NCI-H524 treated with DMSO at 0.1 percent for 48 hours (cell line): ENCODE data around the gene PWP1.

Experiments
- DNase-seq: peaks from one replicate; lab custom pipeline; 2025; lab: John Stamatoyannopoulos, UW

The PWP1 gene

GRCh38 chr12:107685360-107686248 is at the start of gene PWP1:
TSS of gene PWP1 (plus strand) at chr12:107685799. CDS start at chr12:107685900, 101 bp downstream.
- peak; percentile 19 for DNase-seq

- DNase-seq = no peak
These were observed 44.4 kb upstream of the PWP1 start for GRCh38 chr12:107641154-107641553.

GRCh38 chr12:107642240-107642639 is 43.4 kb upstream of the PWP1 start:
- no peak for DNase-seq

DNA sequence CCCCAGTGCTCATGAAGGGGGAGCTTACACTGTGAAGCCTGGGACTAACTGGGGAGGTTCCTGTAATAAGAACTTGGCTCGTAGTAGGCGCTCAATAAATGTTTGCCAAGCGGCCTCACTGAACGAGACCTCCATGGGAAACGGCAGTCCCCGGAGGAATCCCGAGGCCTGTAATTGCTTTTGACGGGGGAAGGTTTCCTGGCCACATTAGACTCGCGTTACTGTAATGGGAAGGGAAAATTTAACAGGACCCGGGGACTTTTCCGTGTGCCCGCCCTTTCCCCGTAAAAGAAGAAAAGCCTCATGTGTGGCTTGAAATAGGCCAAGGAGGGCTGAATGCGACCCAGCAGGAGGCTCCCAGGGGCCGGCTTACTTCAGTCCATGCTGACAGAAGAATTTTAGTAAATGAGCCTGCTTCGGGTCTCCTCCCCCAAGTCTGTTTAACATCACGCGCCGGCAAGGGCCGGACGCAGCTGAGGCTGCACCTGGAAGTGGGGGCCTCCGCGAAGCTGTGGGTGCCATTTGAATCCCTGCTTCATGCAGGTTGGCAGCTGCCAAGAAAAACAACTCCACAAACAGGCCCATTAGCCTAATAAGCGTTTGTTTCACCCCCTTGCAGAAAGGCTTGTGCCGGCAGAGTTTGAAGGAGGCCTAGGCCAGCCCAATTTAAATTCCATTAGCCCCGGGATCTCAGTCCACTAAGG is 39.8 kb upstream of the PWP1 start:
- DNase-seq = no peak

- no peak for DNase-seq
These were observed 39.2 kb upstream of the PWP1 start for GRCh38 chr12:107646436-107646835.

- DNase-seq = no peak
These were observed 35.9 kb upstream of the PWP1 start for GRCh38 chr12:107649661-107650061.

GRCh38 chr12:107650977-107651376 is 34.6 kb upstream of the PWP1 start:
- DNase-seq = peak; percentile 8

DNA sequence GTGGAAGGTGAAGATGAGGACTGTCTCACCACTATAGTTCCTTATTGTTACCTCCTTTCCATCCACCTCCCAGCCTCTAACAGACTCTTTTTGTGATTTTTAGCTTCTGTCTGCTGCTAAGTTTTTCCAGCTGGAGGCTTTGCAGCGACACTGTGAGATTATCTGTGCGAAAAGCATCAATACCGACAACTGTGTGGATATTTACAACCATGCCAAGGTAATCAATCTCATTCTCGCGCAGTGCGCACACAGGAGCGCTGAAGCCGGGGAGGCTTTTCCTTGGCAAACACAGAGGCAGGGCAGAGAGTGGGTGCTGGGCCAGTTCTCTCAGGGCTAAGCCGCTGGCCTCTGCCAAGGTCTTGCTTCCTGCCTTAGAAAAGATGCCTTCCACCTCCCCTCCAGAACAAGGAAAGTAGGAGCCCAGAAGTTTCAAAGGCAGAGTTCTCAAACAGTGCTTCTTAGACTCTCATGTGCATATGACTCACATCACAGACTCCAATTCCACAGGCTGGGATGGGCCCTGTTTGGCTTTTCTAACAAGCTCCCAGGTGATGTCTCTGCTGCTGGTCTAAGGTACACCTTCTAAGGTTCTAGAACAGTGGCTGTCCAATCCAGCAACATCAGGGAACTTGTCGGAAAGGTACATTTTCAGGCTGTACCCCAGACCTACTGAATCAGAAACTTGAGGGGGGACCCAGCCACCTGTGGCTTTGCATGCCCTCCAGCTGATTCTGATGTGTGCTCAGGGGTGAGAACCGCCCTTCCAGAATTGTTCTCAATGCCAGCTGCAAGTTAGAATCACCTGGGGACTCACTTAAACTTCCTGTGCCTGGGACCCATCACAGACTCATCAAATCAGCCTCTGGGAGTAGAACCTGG is 33.8 kb upstream of the PWP1 start:
- no peak for DNase-seq

- no peak for DNase-seq
These were observed 32.1 kb upstream of the PWP1 start for GRCh38 chr12:107653519-107653918.

- DNase-seq = no peak
These were observed 30.7 kb upstream of the PWP1 start for GRCh38 chr12:107654873-107655272.

DNA sequence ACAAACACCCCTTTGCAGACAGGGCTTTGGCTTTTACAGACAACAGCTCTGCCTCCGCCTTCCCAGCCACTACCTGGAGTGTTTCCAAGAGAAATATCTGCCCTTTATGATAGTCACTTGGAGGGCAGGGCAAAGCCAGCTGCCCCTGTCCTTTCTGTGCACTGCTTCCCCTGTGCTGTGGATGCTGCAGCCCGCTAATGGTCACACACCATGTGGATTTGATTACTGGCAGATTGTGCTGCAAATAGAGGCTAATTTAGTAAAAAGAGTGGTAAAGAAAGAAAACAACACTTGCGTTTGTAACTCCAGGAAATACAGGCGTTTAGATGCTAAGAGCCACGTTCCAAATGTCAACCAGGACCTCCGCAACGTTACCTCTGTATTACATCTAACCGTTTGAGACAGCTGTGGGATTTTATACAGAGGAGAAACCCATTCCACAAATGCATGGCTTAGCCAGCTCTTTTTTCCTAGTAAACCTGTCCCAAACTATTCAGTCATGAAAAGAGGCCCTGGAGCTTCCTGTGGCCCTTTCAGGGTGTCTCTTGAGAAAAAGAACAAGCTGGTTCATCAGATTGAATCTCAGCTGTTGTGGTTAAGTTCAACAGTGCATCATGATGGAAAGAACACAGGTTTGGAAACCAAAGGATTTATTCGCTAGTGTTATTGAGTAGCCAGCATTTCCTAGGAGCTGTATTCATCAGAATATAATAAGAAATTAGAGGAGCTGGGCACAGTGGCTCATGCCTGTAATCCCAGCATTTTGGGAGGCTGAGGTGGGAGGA is 30.1 kb upstream of the PWP1 start:
- no peak for DNase-seq

- no peak for DNase-seq
These were observed 29.3 kb upstream of the PWP1 start for GRCh38 chr12:107656302-107656701.

DNA sequence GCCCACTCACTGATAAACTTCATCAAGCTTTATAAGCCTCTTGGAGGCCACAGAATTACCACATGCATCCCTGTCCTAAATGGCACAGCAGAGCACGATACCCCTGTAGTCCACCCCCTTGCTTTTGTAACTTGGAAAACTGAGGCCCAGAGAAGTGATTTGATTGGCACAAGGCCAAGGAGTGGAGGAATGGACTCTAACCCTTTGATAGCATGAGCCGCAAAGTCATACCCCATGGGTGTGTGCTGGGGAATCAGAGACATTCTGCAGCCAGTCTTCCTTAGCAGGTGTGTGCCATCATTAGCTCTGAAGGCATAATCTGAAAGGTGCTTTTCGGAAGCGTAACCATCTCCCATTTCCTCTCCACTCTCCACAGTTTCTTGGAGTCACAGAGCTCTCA is 28.5 kb upstream of the PWP1 start:
- DNase-seq = no peak

GRCh38 chr12:107657621-107658020 is 28.0 kb upstream of the PWP1 start:
- no peak for DNase-seq

DNA sequence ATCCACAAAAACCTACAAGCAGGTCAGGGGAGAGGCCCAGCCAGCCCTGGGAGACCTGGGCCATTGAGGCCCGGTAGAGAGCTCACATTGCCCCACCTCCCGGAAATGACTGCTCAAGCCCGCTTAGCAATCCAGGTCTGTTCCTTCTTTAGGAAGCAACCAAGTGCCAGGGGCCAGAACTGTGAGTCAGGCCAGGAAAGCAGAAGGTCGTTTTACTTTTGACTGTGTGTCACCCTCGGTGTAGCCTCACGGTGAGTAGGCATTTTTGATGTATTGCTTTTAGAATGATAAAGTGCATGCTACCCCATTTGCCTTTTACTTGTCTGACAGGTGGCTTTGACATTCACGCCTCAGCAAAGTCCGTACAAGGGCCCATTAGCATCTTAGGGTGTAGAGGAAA is 25.4 kb upstream of the PWP1 start:
- DNase-seq = no peak

- DNase-seq = no peak
These were observed 24.7 kb upstream of the PWP1 start for GRCh38 chr12:107660861-107661415.

- DNase-seq = no peak
These were observed 23.8 kb upstream of the PWP1 start for GRCh38 chr12:107661830-107662229.

DNA sequence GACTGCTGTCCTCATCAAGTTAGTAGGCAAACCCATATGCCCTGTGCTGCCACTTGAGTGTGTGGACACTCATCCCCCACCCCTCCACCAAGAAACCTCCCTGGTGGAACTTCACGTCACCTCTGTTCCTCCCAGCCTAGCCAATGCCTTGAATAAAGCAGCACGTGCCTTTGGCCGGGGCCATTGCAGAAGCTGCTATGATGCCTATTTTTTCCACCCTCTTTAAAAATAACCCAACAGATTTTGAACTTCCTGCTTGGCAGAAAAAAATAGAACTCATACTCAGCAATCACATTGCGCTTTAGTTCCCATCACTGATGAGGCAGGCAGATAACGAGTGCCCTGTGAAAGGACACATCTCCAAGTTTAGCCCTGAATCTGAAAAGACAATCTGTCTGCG is 23.1 kb upstream of the PWP1 start:
- DNase-seq = no peak

DNA sequence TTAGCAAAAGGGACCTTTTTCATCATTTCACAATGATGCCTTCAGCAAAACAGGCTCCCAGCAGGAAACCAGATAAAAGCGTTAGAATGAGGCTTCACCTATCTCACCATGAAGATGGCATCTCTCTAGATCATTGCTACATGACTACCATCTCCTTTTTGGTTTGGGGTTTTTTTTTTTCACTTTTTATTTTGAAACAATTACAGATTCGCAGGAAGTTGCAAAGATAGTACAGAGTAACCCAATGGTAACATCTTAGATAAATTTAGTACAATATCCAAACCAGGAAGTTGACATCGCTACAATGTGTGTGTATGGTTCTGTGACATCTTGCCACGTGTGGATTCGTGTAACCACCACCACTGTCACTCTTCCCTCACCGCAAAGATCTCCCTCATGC is 22.3 kb upstream of the PWP1 start:
- DNase-seq = no peak

GRCh38 chr12:107666009-107666408 is 19.6 kb upstream of the PWP1 start:
- no peak for DNase-seq

GRCh38 chr12:107667464-107667863 is 18.1 kb upstream of the PWP1 start:
- no peak for DNase-seq
